GM19438 (cell line): Measurements from ENCODE around the gene IFT81.

Experiments used
- ATAC-seq: cut with Tn5 transposase; IDR thresholded peaks from one replicate; pipeline ENCODE4 v1.9.1; 2021; ENCODE audit warnings: low read depth; ENCODE audit not compliant: unreplicated experiment

The IFT81 gene

DNA sequence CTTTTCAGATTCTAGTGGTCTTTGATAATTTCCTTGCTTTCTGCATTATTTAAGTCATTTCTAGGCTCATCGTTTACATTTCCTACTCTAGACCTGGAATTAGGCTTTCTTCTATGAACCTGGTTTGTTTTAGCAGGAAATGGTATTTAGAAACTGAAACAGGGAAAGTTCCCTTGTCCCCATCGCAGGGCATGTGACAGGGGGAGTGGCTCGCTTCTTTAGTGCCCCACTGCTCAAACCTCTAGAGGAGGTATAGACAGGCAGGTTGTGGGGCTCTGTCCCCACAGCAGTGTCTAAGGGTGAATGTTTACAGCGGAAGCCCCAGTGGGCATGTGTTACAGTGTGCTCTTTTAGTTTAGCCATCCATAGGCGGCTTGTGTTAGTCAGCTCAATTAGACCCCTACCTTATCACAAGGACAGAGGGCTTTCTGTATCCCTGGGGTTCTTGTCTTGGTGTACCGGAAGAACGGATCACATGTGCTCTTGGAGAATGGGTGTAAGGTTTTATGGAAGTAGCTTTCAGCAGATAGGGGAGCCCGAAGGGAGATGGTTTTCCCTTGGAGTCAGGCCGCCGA is 25.0 kb downstream of the IFT81 start:
- no peak for ATAC-seq

DNA sequence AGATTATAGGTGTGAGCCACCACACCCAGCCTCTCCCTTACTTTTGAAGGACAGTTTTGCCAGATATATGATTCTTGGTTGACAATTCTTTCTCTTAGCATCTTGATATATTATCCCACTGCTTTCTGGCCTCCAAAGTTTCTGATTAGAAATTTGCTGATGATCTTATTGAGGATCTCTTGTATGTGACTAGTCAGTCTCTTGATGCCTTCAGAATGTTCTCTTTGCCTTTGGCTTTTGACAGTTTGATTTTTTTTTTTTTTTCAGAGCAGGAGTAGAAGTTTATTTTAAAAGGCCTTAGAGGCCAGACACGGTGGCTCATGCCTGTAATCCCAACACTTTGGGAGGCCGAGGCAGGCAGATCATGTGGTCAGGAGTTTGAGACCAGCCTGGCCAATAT is 32.6 kb downstream of the IFT81 start:
- no peak for ATAC-seq

DNA sequence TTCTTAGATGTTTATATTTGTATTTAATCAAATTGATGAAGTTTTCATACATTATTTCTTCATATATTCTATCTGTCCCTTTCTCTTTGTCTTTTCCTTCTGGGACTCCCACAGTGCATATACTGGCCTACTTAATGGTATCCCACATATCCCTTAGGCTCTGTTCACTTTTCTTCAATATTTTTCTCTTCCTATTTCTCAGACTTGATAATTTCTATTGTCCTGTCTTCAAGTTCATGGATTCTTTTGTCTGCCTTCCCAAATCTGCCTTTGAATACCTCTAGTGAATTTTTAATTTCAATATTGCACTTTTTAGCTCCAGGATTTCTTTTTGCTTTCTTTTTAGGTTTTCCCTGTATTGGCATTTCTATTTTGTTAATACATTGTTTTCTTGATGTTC is 33.4 kb downstream of the IFT81 start:
- ATAC-seq = no peak

DNA sequence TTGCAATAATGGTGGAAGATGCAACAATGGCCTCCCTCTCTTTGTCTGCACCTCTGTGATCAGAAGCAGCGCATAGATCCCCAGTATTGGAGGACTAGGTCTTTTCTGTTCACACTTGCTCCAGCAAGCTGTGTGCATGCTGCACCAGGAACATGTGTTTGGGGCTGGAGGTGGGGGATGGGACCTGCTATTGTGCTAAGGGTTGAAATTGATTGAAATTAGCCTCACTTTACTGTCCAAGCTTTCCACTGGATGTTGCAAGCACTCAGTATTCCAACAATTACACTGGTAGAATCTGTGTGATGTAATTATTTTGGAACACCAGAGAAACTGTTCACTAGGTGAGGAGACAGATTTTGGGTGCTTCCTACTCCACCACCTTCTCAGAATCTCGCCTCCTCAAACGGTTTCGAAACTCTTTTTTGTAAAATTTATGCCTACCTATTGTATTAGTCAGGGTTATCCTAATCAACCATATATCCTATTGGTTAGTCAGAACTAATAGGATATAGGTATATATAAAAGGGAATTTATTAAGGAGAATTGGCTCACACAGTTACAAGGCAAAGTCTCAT is 35.6 kb downstream of the IFT81 start:
- ATAC-seq = no peak

DNA sequence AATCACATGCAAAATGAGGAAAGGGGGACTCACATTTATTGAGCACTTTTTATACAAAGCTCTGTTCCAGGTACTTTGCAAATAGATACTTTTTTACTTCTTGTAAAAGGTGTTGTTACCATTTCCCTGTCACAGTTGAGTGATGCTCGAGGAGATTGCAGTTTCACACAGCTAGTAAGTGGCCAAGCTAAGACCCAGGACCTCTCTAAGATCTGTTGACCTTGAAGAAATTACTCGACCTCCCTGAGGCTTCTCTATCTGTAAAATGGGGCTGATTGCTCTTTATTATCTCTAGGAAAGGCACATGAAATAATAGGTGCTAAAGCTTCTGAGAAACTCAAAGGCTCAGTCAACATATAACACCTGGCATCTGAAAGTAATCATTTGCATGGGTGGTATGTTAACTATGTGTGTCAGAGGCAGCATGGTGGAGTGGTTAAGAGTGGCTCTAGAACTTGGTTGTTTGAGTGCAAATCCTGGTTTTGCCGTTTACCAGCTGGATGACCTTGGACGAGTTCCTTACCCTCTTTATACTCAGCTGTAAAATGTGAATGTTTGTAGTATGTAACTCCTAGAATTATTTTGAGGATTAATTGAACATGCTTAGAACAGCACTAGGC is 41.5 kb downstream of the IFT81 start:
- ATAC-seq = peak; percentile 77

DNA sequence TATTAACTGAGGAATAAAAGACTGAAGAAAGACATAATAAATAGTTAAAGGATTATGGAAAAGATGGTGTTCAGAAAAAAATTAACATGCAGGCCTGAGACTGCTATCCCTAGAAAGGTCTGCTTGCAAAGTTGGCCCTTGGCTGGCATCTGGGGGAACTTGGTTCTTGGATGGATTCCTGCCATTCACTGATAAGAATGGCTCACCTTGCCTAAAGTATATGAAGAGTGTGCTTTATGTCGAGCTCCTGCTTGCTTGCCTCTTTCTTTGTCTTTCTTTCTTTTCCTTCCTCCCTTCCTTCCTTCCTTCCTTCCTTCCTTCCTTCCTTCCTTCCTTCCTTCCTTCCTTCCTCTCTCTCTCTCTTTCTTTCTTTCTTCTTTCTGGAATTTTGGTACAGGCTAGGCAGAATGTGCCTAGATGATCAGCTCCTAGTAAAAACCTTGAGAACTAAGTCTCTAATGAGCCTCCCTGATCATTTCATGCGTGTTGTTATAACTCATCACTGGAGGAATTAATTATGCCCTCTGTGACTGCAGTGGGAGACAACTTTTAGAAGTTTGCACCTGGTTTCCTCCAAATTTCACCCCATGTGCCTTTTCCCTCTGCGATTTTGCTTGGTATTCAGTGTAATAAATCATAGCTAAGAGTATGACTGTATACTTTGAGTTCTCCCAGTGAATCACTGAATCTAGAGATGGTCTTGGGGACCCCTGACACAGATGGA is 44.7 kb downstream of the IFT81 start:
- no peak for ATAC-seq

DNA sequence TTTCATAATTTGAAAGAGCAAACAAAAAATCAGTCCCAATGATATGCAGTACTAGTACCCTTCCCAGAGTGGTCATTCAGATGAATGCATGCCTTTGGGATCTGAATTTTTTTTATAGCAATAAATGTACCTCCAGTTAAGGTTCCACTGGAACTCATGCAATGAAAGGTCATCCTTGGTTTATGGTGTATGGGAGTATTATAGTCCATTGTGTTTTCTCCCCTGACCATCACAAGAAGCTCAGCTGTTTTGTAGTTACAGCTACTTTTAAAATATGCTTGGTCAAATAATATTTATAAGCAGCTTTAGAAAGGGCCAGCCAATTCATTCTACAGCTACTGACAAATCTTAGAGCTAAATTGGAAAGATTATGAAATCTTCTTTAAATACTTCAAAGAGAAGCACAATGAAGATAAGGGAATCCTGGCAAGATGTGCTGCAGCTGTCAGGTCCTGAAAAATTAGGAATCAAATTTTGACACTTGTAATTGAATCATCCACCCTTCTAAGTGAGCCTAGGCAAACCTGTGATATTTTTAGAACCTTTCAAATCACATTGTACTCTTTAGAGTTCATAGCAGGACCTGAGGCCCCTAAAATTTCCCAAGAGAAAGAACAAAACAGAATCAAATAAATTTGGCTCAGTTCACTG is 46.5 kb downstream of the IFT81 start:
- ATAC-seq = no peak

DNA sequence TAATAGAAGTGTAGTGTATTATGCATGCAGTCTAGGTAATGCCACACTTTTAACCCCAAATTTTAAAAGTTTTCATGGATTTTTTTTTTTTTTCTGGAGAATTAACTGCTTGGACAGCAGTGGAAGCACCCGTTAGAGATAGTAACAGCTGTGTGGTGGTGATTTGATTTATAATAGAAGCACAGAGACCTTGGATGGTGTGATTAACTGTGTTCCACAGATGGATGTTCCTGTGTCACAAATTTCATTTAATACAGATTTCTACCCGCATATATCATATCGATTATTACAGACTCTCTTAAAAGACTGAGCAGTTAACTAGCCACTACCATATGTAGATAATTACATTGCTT is 47.0 kb downstream of the IFT81 start:
- no peak for ATAC-seq

DNA sequence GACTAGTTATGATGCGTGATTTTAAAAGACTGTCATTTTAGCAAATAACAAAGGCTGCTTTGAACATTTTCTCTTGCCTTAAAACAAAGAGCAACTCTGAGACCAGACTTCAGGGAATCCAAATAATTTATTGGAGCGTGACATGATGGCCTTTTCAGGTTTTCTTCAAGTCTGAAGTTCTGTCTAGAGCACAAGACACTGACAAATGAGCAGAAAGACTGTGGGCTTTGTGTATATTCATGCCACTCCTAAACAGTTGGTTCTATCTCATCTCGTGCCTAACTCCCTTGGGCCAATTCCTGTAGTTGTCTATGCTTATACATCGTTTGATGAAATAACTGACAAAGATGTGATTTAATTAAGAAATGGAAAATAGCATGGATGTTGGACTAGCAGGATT is 47.5 kb downstream of the IFT81 start:
- no peak for ATAC-seq

DNA sequence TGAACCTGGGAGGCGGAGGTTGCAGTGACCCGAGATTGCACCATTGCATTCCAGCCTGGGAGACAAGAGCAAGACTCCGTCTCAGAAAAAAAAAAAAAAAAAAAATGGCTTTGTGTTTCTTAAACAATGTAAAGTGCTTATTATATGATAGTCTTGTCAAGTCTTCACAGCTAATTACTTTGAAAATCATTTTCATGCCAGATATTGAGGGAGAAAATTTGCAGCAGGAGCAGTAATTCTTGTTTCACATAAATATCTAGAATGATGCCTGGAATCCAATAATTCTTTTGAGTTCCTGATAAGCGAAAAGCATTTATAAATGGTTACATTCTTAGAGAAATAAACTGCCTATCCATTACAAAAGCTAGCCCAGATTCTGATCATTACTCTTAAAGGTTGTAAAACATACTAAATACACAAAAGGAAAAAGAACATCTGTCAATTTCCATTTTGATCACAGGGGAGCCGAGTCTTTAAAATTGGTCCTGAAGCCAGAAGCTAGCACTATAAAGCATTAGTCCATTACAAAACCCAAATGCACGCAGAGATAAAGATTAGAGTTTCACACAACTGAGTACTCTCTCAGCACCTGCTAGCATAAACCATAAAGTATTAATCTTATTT is 50.3 kb downstream of the IFT81 start:
- ATAC-seq = no peak

DNA sequence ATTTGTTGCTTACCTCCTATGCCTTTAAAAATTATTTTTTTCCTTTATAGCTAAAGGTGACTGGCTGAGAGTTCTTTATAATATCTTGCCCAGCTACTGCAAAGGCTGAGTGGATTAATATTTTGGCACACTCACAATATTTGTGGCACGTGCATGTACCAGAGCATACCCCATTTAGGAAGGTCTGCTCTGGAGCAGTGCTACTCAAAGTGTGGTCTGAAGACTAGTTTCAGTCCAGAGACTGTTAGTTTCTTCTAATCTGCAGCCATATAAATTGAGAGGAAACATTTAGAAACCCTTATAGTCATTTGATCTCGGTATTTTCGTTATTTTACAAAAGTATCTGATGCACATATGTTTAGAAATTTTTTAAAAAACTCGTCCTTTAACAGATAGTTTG is 51.0 kb downstream of the IFT81 start:
- no peak for ATAC-seq

DNA sequence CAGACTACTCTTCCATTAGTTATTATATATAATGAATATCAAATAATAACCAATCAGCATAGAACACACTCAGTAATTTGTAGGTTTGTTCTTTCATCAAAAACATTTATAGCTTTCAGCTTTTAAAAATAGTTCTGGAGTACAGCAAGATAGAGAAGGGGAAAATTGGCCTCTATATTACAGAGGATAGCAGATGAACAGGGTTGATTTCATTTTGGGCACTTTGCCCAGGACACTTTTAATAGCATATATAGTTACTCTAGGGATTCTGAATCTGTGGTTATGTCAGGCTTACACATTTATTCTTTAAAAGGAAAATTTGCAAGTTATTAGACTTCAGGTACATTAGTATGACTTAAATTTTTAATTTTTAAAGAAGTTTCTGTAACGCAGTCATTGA is 52.6 kb downstream of the IFT81 start:
- no peak for ATAC-seq

DNA sequence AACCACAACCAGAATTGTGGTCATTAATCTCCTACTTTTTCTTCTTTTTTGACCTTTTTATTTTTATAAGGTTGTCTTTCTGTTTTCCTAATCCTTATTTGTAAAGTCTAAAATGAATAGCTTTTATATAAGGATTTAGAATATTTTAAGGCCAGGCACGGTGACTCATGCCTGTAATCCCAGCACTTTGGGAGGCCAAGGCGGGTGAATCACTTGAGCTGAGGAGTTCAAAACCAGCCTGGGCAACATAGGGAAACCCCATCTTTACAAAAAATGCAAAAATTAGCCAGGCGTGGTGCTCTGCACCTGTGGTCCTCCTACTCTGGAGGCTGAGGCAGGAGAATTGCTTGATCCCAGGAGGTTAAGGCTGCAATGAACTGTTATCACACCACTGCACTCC is 55.1 kb downstream of the IFT81 start:
- ATAC-seq = no peak

DNA sequence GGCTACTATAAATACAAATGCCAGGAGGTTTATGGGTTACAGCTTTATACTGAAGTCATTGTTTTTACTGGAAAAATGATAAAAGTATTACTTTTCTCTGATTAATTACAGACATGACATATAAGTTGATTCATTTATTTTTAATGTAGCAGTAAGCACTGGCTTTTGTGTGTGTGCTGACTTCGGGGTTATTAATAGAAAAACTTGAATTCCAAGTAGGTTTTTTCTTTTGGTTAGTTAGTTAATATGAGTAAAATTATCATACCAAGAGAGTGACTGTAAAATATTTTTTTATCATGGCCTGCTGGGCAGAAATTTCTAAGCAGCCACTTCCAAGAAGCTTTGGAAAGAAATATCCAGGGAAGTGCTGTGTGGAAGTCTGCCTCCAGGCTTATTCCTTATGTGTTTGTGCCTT is 56.4 kb downstream of the IFT81 start:
- ATAC-seq = no peak

DNA sequence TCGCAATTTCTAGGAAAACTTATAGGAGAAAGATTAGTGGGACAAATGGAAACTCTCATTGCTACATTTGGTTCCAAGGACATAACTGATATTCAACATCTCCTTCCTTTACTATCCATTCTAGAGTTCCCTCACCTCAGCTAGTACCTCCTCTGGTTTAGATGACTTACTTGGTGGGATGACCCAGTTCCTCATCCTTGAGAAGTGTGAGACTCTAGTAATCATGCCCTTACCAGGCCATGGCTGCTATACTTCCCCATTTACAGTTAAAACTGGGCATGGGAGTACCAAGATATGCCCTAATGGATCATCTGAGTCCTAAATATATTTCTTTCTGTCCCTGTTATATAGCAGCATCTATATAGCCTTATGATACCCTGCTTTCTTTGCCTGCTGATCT is 58.1 kb downstream of the IFT81 start:
- ATAC-seq = no peak

DNA sequence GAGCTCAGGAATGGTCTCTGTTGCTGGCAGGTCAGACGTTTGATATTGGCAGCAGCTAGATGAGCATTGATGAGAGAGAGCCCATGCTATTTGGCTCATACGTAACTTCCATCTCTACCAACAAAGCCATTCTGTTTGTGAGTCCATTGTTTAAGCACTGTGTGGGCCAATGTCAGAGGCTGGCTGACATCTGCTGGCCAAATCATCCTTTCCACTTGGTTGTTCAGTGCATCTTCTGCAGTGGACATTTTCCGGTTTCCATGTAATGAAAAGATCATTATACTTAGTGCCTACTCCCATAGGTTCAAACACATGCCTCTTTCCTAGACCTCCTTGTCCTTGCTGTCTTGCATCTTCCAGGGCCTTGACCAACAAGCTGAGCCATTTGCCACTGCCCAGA is 59.2 kb downstream of the IFT81 start:
- no peak for ATAC-seq

DNA sequence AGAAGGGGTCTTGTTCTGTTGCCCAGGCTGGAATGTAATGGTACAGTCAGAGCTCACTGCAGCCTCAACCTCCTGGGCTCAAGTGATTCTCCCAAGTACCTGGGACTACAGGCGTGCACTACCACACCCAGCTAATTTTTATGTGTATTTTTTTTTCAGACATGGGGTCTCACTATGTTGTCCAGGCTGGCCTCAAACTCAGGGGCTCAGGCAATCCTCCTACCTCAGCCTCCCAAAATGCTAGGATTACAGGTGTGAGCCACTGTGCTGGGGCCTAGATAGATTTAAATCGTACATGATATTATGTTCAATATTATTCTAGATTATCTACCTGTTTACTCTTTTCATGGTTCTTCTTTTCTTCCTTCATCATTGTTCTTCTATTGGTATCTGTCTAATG is 61.5 kb downstream of the IFT81 start:
- ATAC-seq = no peak

DNA sequence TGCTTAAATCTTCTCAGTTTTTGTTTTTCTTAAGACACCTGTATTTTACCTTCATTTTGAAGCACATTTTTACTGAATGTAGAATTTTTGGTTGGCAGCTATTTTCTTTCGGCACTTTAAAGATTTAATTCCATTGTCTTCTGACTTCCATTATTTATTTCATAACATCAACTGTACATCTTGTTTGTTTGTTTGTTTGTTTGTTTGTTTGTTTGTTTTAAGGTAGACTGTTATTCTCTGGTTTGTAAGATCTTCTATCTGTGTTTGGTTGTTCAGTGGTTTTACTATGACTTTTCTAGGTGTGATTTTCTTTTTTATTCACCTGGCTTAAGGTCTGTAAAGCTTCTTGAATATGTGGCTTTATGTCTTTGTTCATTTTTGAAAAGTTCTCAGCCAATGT is 61.9 kb downstream of the IFT81 start:
- no peak for ATAC-seq

DNA sequence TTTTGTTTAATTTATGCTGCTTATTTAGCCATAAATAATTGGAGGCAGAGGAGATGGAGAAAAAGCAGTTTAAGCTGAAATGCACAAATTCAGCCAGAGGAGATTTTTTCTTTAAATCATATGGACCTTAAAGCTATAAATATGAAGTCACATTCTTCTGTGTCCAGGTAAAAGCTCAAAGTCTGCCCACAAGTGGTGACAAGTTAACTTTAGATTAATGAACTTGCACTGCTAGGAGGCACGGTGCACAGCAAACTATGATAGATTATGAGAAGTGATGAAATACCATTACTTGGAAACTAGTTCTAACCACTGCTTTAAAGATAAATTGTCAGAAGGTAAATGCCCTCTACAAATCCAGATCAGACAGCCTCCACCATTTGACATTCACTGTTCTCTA is 69.0 kb downstream of the IFT81 start:
- no peak for ATAC-seq

DNA sequence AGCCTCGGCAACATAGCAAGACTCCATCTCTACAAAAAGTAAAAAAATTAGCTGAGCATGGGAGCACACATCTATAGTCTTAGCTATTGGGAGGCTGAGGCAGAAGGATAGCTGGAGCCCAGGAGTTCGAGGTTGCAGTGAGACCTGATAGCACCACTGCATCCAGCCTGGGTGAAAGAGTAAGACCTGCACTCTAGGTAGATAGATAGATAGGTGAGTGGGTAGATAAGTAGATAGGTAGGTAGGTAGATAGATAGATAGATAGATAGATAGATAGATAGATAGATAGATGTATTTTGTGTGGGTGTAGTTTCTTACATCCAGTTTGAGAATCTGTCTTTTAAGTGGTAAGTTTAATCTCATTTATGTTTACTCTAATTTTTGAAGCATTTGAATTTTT is 72.8 kb downstream of the IFT81 start:
- no peak for ATAC-seq

DNA sequence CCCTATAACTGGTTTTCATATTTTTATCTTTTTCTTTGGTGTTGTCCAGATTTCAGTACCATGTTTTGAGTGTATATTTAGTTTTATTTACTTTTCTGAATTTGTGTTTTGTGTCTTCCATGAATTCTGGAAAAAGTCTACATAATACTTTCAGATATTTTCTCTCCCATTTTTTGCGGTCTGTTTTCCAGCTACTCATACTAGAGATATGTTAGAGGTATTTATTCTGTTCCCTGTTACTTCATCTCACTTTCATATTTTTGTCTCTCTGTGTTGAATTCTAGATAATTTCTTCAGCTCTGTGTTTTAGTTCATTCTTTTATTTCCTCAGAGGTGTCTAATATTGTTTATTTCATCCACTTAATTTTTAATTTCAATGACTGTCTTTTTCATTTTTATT is 74.2 kb downstream of the IFT81 start:
- no peak for ATAC-seq
